GM19193 (cell line): Measurements from ENCODE around the gene LRP5.

Experiments used
- POLR2A ChIP-seq: IDR thresholded peaks from 4 replicates; pipeline ENCODE4 v1.6.1; 2011; ENCODE audit not compliant: insufficient read depth, insufficient read length; ENCODE audit errors: extremely low read depth

Gene LRP5

DNA sequence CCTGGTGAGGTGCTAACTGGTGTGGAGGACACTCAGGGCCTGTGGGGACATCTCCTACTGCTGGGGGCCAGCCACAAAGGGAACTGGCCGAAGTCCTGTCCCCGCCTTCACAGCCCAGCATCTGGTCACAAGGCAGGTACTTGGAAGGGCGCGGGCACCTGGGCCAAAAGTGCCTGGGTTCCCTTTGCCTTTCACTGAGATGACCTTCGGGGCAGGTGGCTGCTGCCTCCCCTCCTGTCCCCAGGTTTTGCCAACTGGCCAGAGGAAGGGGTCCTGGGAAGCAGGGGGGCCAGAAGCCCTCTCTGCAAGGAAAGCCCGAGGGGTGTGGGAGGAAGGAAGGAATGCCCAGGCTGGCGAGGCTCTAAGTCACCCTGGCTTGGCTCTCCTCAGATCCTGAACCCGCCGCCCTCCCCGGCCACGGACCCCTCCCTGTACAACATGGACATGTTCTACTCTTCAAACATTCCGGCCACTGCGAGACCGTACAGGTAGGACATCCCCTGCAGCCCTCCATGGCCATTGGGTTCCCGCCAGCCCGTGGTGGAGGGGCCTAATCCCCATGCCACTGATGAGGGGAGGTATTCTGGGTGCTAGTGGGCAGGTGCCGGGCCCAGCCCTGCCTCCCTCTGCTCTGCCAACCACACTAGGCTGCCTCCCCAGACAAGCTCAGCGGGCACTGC is 133.8 kb downstream of the LRP5 start:
- TF ChIP-seq POLR2A = no peak

DNA sequence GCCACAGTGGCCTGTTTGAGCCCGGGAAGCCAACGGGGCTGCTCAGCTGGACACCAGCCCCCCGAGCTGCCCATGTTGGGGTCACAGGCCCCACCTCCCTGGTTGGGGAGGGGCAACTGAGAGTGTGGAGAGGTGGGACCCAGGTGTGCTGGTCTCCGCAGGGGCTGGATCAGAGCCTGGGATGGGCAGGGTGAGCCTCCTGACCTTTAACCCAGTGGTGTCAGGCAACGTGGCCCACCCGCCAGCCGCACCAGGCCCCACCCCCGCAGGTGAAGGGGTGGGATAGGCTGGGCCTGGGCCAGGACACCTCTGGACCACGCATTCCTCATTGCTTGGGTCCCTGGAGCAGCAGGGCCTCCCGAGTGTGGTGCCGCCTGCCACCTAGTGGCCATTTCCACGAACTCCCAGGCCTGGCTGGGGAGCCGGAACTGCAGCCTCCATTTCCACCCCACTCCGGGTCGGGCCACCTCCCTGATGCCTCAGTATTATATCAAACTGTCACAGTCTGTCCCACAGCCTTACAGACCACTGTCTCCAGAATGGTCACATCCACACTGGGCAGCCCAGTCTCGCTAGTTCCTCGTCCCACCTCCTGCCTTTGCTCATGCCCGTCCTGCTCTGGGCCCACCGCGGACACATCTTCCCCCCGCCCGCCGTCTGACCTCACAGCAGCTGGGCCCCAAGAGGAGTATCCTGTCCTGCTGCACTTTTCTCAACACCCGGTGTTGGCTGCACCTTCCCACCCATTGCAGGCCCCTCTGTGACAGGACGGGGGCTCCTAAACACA is 134.8 kb downstream of the LRP5 start:
- TF ChIP-seq POLR2A = no peak

DNA sequence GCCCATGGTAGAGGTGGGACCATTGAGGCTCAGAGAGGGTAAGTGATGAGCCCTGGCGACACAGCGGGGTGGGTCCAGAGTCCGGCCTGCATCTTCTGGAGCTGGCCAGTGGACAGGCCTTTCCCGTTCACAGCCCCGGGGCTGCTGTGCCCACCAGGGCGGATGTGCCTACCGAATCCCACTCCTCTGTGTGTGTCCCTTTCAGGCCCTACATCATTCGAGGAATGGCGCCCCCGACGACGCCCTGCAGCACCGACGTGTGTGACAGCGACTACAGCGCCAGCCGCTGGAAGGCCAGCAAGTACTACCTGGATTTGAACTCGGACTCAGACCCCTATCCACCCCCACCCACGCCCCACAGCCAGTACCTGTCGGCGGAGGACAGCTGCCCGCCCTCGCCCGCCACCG is 136.2 kb downstream of the LRP5 start:
- TF ChIP-seq POLR2A = no peak

DNA sequence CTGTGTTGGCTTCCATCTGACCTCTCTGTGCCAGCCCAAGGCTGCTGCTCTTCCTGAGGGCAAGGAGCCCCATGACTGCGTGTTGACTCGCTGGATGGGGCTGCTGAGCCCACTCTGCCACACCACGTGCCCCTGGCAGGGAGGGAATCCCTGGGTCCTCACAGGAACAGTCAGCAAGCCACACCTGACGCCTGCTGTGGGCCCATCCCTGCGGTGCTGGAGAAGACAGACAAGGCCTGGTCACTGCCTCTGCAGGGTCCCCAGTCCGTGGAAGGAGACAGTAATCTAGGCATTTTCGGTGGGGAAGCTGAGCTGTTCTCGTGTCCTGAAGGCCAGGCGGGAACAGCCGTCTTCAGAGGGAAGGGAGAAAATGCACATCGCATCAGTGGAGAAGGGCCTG is 137.6 kb downstream of the LRP5 start:
- no peak for TF ChIP-seq POLR2A

DNA sequence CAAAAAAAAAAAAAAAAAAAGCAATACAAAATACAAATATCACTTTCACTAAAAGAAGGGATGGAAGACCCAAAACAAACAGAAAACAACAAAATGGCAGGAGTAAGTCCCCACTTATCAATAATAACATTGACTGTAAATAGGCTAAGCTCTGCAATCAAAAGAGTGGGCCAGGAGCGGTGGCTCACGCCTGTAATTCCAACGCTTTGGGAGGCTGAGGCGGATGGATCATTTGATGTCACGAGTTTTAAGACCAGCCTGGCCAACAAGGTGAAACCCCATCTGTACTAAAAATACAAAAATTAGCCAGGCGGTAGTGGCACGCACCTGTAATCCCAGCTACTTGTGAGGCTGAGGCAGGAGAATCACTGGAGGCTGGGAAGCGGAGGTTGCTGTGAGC is 138.3 kb downstream of the LRP5 start:
- TF ChIP-seq POLR2A = no peak

DNA sequence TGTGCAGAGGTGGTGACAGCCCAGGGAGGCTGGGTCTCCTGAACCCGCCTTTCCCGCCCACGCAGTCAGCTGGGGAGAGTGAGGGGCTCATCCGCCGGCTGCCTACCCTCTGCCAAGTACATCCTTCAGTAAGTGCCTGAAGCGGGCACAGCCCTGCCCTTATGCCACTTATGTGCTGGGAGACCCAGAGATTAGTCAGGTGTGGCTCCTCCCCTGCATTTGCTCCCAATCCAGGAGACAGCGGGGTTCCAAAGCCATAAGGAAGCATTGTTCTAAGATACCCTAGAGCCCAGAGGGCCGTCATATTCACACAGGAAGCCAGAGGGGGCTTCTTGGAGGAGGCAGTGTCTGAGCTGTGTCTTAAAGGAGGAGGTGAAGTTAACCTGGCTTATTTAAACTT is 142.4 kb downstream of the LRP5 start:
- no peak for TF ChIP-seq POLR2A

DNA sequence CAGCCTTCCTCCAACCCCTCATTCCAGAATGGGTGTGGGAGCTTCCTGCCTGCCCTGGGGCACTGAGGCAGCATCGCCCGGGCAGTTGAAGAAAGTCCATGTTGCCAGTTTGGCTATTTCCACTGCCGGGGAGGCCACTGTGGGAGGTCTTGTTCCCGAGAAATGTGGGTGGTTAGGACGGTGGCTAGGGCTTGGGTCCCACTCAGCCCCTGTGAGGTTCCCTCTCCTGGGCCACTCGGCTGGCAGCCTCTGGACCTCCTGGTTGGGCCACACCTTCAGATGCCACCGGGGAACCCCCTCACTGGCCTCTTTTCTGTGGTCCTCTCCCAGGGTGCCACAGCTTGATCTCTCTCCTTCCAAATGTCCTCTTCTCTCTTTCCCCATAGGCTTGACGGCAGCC is 143.1 kb downstream of the LRP5 start:
- TF ChIP-seq POLR2A = no peak

DNA sequence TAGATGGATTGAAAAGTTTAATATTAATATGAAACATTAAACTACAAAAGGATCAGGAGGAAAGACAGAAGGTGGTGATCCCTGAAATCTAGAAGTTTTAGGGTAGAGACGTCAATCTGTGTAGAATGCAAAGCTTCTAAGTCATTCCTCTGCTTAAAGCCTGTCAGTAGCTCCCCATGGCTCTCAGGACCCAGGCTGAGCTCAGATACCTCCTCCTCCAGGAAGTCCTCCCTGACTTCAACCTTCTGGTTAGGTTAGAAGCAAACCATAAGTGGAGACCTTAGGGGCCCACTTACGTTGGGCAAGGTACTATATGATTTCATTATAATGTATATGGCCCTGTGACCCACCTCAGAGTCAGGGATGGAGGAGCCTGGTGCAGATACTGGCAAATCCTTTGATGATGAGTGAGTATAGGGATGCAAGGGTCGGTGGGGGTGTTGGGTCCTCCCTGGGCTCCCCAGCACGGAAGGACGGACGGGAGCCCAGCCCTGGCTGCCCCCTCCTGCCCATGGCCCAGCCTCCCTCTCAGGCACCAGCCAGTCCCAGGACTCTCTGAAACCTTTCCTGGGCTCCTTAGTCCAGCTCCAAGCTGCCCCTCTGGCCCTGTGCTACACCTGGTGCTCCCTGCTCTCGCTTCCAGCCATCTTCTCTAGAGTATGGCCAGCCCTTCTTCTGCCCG is 145.0 kb downstream of the LRP5 start:
- TF ChIP-seq POLR2A = no peak

DNA sequence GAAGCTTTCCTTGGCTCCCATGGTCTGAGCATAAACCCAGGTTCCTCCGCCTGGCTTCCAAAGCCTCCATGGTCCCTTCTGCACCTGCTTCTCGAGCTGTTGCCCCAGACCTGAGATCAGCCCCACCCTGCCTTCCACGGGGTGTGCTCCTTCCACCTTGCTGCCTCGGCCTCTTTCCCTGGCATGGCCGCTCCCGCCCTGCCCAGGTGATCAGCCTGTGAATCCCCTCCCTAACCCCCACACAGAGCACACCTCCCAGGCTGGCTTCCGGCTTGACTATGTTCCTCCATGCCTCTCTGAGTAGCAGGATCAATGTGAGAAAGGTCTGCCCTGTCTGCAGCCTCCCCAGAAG is 145.5 kb downstream of the LRP5 start:
- TF ChIP-seq POLR2A = no peak

DNA sequence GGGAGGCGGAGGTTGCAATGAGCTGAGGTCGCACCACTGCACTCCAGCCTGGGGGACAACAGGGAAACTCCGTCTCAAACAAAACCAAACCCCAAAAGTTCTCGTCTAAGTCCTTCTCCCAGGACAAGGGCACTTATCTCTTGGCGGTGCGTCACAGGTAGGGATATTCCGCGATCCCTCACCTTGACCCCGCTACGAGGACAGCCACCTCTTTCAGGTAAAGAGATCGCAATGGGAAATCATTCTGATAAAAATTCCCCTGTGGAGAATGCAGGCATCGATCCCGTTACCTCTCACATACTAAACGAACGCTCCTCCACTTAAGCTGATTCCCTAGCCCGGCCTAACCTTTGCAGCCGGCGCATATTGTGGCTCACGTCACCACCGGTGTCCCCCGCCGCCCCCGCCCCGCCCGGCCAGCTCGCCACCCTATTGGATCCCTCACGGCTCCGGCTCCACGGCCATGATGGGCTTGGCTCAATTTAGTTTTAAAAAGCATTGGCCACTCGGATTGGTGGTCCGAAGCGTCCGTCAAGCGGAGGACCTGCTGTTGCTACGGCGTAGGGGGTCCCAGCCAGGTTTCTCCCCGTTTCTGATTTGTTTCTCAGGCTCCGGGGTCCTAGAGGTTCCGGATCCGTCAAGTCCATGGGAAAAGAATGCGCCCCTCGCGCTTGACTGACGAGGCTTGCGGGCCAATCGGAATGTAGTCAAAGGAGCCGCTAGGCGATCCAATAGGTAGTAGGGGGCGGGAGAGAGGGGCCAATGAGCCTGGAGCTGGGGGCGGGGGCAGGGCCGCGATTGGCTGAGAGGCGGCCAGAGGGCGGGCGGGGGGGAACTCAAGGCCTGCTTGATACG is 147.7 kb downstream of the LRP5 start:
- TF ChIP-seq POLR2A = peak; percentile 20

DNA sequence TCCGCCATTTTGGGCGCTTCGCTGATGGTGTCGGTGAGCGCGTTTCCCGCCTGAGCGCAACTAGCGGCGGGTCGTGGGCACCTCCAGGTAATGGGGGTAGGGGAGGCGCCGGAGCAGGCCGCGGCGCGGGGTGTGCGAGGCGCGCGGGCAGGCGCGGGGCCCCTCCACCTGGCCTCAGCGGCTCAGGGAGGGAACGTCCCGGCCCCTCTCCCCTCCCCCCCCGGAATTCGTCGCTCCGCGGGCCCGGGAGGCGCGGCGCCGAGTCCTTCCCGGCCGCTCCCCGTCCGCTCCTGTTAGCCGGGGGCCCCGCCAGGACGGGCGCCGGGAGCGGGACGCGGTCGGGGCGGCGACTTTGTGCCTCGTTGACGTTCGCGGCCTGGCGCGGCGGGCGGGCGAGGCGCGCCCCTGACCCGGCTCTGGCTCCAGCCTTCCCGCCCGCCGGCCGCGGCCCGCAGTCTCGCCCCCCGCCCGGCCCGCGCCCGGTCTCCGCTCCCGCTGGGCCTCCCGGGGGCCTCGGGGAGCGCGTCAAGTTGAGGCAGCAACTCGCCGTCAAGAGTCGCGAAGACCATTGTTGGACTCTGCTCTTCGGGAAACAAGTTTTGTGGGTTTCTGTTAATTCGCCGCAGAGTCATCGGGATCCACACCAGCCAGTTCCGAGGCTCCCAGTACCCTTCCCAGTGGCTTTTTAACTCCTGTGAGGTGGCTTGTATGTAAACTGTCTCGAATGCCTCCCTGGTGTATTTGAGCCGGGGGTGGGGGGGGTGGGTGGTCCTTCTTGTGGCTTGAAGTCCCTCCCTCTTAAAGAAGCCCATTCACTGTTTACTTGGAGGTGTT is 148.6 kb downstream of the LRP5 start, which contains the start of gene PPP6R3:
TSS of gene PPP6R3 (plus strand) at position 12 of the 834 bp plus-strand sequence. CDS start 76,913 bp downstream, outside the sequence.
- TF ChIP-seq POLR2A = peak; percentile 78

DNA sequence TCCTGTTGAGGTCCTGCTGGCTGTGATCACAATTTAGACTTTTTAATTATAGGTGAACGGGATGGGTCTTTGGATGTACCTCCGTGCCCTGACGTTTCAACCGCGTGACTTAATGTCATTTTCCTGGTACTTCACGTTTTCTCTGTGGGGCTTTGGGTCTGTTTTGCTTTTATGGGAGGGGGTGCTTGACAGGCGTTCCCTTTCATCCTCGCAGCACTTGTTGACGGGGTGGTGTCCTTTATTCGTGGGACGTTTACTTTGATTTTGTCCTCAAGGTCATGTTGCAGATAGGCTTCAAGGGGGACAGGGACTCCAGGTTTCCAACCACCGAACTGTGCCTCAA is 149.2 kb downstream of the LRP5 start:
- TF ChIP-seq POLR2A = no peak

DNA sequence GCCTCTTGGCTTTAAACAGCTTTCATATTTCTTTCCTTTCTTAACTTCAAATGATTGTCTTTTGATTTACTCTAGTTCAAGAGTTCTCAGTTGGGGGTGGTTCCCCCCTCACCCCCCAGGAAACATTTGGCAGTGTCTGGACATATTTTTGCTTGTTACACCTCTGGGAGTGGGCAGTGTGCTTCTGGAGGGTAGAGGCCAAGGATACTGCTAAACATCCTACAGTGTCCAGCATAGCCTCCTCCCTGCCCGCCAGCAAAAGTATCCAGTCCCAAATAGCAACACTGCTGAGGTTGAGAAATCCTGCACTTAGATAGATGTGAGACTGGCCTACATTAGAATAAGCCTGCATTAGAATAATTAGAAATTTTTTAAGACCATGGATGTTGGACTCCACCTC is 151.3 kb downstream of the LRP5 start:
- TF ChIP-seq POLR2A = no peak

DNA sequence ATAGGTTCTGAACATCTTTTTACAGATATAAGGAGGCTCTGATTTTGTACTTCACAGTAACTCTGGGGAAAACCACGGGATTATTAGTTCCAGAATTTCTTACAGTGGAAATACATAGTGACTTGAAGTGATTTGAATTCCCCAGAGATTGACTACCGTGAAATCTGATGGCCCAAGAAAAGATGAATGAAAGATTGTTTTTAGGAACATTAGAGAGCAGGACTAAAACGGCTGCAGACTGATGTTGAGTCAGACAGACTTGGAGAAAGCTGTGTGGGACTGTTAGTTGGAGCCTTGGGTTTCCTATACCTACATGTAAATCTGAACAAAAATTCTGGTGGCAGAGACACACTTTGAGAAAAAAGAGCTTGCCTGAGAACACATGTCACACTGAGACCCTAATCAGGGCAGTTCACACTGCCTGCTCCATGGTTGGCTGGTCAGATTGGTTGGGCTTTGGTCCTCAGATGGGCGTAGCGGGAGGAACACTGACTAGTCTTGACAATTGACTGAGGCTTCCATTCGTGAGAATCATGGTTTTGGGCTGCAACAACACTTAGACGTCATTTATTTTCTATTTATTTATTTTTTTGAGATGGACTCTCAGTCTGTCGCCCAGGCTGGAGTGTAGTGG is 154.9 kb downstream of the LRP5 start:
- TF ChIP-seq POLR2A = no peak

DNA sequence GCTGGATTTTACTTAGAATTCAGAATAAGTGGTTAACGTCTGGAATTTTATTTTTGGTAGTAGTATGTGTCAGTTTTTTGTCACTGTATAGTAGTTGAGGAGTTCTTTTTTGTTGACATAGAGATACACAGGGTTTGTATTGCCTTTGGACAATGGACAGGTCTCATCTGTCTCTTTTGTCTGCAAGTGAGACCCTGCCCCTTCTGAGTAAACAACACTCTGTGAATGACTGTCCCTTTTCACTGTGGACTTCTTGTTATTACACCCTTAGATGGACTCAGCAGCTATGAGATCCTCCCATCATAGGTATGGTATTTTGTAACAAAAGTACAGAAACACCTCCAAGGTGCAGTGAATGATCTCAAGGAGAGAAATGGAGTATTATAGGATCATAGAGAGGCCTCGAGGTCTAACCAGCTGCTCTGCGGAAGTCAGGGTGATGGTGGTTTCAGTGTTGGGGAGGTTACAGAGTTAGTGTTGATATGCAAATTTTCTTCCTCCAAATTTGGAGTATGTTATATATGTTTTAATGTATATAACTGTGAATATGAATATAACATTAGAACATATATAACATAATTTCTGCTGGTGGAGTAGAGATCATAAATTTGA is 155.9 kb downstream of the LRP5 start:
- TF ChIP-seq POLR2A = no peak
